Gastrocnemius medialis (tissue), 4 donors: ENCODE measurements around the gene TAGLN. TPM values are rescaled to one million over a fixed set of nuclear protein-coding genes. Genes with fewer than 3 reads are reported as not detected.

Source experiments
- ATAC-seq, 2 donors: fragments of 150-250 bp; one replicate each; pipeline ENCODE4 v1.9.1; 2016
- DNase-seq, 2 donors: peaks; one replicate each; pipeline ENCODE4 v3.0.0-alpha.2; 2019
- H3K27ac ChIP-seq, 4 donors: fragments of 200-600 bp; sonication (generic); 1 replicate in 1 of 4; 2 replicates in 3 of 4; pipeline ENCODE4 v1.5.1; 2016 to 2018; ENCODE audit warnings: mild to moderate bottlenecking in 2 of 4, moderate library complexity in 1 of 4
- H3K27me3 ChIP-seq, 3 donors: fragments of 200-600 bp; sonication (generic) in 2 of 3; 1 replicate in 1 of 3; 2 replicates in 2 of 3; pipeline versions ENCODE4 v1.5.1 to v1.6.0; 2016 to 2019; ENCODE audit warnings: mild to moderate bottlenecking in 1 of 3, moderate library complexity in 1 of 3
- H3K36me3 ChIP-seq, 2 donors: fragments of 200-600 bp; sonication (generic) in 1 of 2; one replicate each; pipeline ENCODE4 v1.5.1; 2017 to 2018
- H3K4me1 ChIP-seq, 2 donors: fragments of 200-600 bp; sonication (generic) in 1 of 2; one replicate each; pipeline ENCODE4 v1.5.1; 2016 to 2017; ENCODE audit warnings: mild to moderate bottlenecking in 2 of 2
- H3K4me3 ChIP-seq, 4 donors: fragments of 200-600 bp; sonication (generic) in 3 of 4; 1 replicate in 1 of 4; 2 replicates in 3 of 4; pipeline ENCODE4 v1.5.1; 2016 to 2019; ENCODE audit warnings: mild to moderate bottlenecking in 2 of 4
- H3K9me3 ChIP-seq, 3 donors: fragments of 200-600 bp; sonication (generic) in 2 of 3; 1 replicate in 1 of 3; 2 replicates in 2 of 3; pipeline ENCODE4 v1.5.1; 2016 to 2019
- CTCF ChIP-seq, 5 experiments: fragments of 450-650 bp in 3 of 5; fragments of 200-600 bp in 2 of 5; sonication (generic) in 2 of 5; IDR thresholded peaks in 4 of 5; conservative IDR thresholded peaks in 1 of 5; 1 replicate in 4 of 5; 2 replicates in 1 of 5; pipeline ENCODE4 v1.5.1; 2016 to 2019; ENCODE audit warnings: antibody characterized with exemption in 5 of 5, mild to moderate bottlenecking in 3 of 5, moderate library complexity in 3 of 5
- POLR2A ChIP-seq, 2 donors: fragments of 450-650 bp; IDR thresholded peaks; one replicate each; pipeline ENCODE4 v1.6.1; 2017; ENCODE audit warnings: antibody characterized with exemption in 2 of 2, mild to moderate bottlenecking in 2 of 2, moderate library complexity in 2 of 2
- in situ Hi-C, 4 donors: fragments of 200-750 bp; cut with MboI; loops; one replicate each; pipeline versions ENCODE4 v1.15.0 to v1.8.0; 2017; ENCODE audit warnings: low sequenced_read_pairs in 4 of 4
- intact Hi-C: fragments of 100-400 bp; cut with DNase I; formaldehyde crosslinking; loops from one replicate; pipeline ENCODE4 v1.15.1; 2023; ENCODE audit warnings: low total_unique reads
- total RNA-seq, 4 donors: library from RNA; depleted of rRNA; stranded (reverse); fragments of >200 nt; gene quantifications; one replicate each; pipeline versions ENCODE4 v1.1.0 to v1.2.3, GENCODE V29; 2016

The TAGLN gene
- total RNA-seq, 4 donors from 2014 or later = 27.4 to 191 (median 124) TPM

GRCh38 chr11:117170210-117170609, 29.0 kb upstream of the TAGLN start:
- no peak for TF ChIP-seq CTCF (IDR thresholded peaks at IDR 0.05 in 4 of 5, conservative IDR thresholded peaks at IDR 0.05 in 1 of 5)
- TF ChIP-seq POLR2A (IDR thresholded peaks at IDR 0.05) = no peak
- H3K4me3 ChIP-seq = no peak overlapping the region
- no peaks in the 10 kb centered on the region for H3K27me3 ChIP-seq
- ATAC-seq (peak; percentile 42 to 58), DNase-seq (no peak)
- peaks cover 38 to 48% of the 10 kb centered on the region in 2 donors for H3K4me1 ChIP-seq
- no peaks in the 10 kb centered on the region for H3K9me3 ChIP-seq
- intact Hi-C loops (loop anchor here (2.0 to 10.0 kb wide), 2 partner anchors 25 to 155 kb away; partner anchors contain the start of genes CEP164 and PAFAH1B2), in situ Hi-C loops (no loop called here)
- peaks cover 0 to 38% of the 10 kb centered on the region in 2 donors for H3K36me3 ChIP-seq
- H3K27ac ChIP-seq = peak overlapping the region; percentile 57 to 90 (median 76)

GRCh38 chr11:117171007-117171403, 28.2 kb upstream of the TAGLN start:
- no peak for TF ChIP-seq POLR2A (IDR thresholded peaks at IDR 0.05)
- no peak for TF ChIP-seq CTCF (IDR thresholded peaks at IDR 0.05 in 4 of 5, conservative IDR thresholded peaks at IDR 0.05 in 1 of 5)
- Histone ChIP-seq H3K4me1 (peaks cover 38 to 48% of the 10 kb centered on the region in 2 donors), H3K27ac (peak overlapping the region; percentile 57 to 90 (median 76)), H3K27me3 (no peaks in the 10 kb centered on the region), H3K9me3 (no peaks in the 10 kb centered on the region), H3K4me3 (no peak overlapping the region), H3K36me3 (peaks cover 0 to 30% of the 10 kb centered on the region in 2 donors)
- intact Hi-C loops (loop anchor here (2.0 to 10.0 kb wide), 2 partner anchors 26 to 154 kb away; partner anchors contain the start of genes CEP164 and PAFAH1B2), in situ Hi-C loops (no loop called here)
- no peak for ATAC-seq
- no peak for DNase-seq

GRCh38 chr11:117171404-117172061, 27.6 kb upstream of the TAGLN start:
- Histone ChIP-seq H3K9me3 (no peaks in the 10 kb centered on the region), H3K36me3 (peaks cover 0 to 25% of the 10 kb centered on the region in 2 donors), H3K27me3 (no peaks in the 10 kb centered on the region), H3K27ac (peak overlapping the region; percentile 57 to 90 (median 76)), H3K4me3 (no peak overlapping the region), H3K4me1 (peaks cover 38 to 48% of the 10 kb centered on the region in 2 donors)
- in situ Hi-C loops (no loop called here), intact Hi-C loops (loop anchor here (2.0 to 10.0 kb wide), 2 partner anchors 27 to 153 kb away; partner anchors contain the start of genes CEP164 and PAFAH1B2)
- TF ChIP-seq POLR2A (IDR thresholded peaks at IDR 0.05) = no peak
- TF ChIP-seq CTCF (IDR thresholded peaks at IDR 0.05 in 4 of 5, conservative IDR thresholded peaks at IDR 0.05 in 1 of 5) = no peak
- peak in 1 of 2 donors; percentile 37 for ATAC-seq
- DNase-seq = no peak

- in situ Hi-C loops = no loop called here
- Histone ChIP-seq H3K9me3 (no peaks in the 10 kb centered on the region), H3K4me1 (peaks cover 41 to 51% of the 10 kb centered on the region in 2 donors), H3K27ac (peak overlapping the region; percentile 75 to 90 (median 76)), H3K27me3 (no peaks in the 10 kb centered on the region), H3K4me3 (peak overlapping the region in 1 of 4 donors; percentile 18), H3K36me3 (peaks cover 0 to 13% of the 10 kb centered on the region in 2 donors)
- ATAC-seq (peak; percentile 44 to 78), DNase-seq (peak in 1 of 2 donors; percentile 54)
- TF ChIP-seq POLR2A (IDR thresholded peaks at IDR 0.05) = no peak
- intact Hi-C loops = loop anchor here (10.0 kb wide), 1 partner anchor 152 kb away; the partner anchor contains the start of gene CEP164
These were observed 26.3 kb upstream of the TAGLN start for GRCh38 chr11:117172724-117173421.

GRCh38 chr11:117175104-117175503, 24.1 kb upstream of the TAGLN start:
- in situ Hi-C loops = loop anchor here in 1 of 4 donors (5.0 kb wide), 1 partner anchor 52 kb away; no protein-coding TSS in a partner anchor
- intact Hi-C loops = loop anchor here (10.0 kb wide), 1 partner anchor 150 kb away; the partner anchor contains the start of gene CEP164
- no peak overlapping the region for H3K4me3 ChIP-seq
- DNase-seq = no peak
- no peaks in the 10 kb centered on the region for H3K36me3 ChIP-seq
- H3K27me3 ChIP-seq = no peaks in the 10 kb centered on the region
- TF ChIP-seq CTCF (IDR thresholded peaks at IDR 0.05 in 4 of 5, conservative IDR thresholded peaks at IDR 0.05 in 1 of 5) = no peak
- TF ChIP-seq POLR2A (IDR thresholded peaks at IDR 0.05) = no peak
- ATAC-seq = no peak
- H3K27ac ChIP-seq = no peak overlapping the region
- H3K9me3 ChIP-seq = no peaks in the 10 kb centered on the region
- H3K4me1 ChIP-seq = peaks cover 43 to 51% of the 10 kb centered on the region in 2 donors
